A549 (cell line): ENCODE measurements around the gene MST1. TPM values are rescaled to one million over a fixed set of nuclear protein-coding genes. Genes with fewer than 3 reads are reported as not detected.

Experiments
- ATAC-seq, 2 experiments: fragments of 200-7000 bp in 1 of 2; fragments of >200 bp in 1 of 2; cut with Nextera tagmentation in 1 of 2; cut with Tn5 transposase in 1 of 2; 3 replicates each; pipeline versions ENCODE4 v1.8.0 to v1.9.1; 2018 to 2020; ENCODE audit warnings: mild to moderate bottlenecking in 1 of 2, moderate library complexity in 1 of 2
- CTCF ChIA-PET: fragments of 300-600 bp; sonication (Branson Sonifier 250); formaldehyde crosslinking; extraction: SDS; loops from one replicate; lab custom pipeline; 2021; ENCODE audit warnings: antibody characterized with exemption, inconsistent platforms; lab: Yijun Ruan, JAX
- POLR2A ChIA-PET: fragments of 350-600 bp; formaldehyde crosslinking; extraction: SDS; loops from one replicate; lab custom pipeline; 2021; ENCODE audit warnings: antibody characterized with exemption, inconsistent platforms; lab: Yijun Ruan, JAX
- DNase-seq, 2 experiments: peaks; one replicate each; pipeline versions ENCODE4 v3.0.0 to v3.0.0-alpha.2; 2011 to 2016; ENCODE audit warnings: low read depth in 1 of 2, low spot score in 1 of 2
- FAIRE-seq: peaks from 2 replicates; lab custom pipeline; 2011; peaks lifted over from hg19 to GRCh38; lab: Jason Lieb, UNC
- H3K27ac ChIP-seq, 2 experiments: fragments of >200 bp; sonication (Bioruptor Twin); formaldehyde crosslinking; 3 replicates each; pipeline ENCODE4 v1.5.1; 2016 to 2017
- H3K4me1 ChIP-seq: fragments of >200 bp; sonication (Bioruptor Twin); formaldehyde crosslinking; 3 replicates; pipeline ENCODE4 v1.6.1; 2016
- H3K4me2 ChIP-seq: fragments of >200 bp; sonication (Bioruptor Twin); formaldehyde crosslinking; 3 replicates; pipeline ENCODE4 v1.6.1; 2016
- H3K4me3 ChIP-seq: fragments of >200 bp; sonication (Bioruptor Twin); formaldehyde crosslinking; 3 replicates; pipeline ENCODE4 v1.5.1; 2016
- H3K9me3 ChIP-seq: fragments of >200 bp; sonication (Bioruptor Twin); formaldehyde crosslinking; 3 replicates; pipeline ENCODE4 v1.6.1; 2016
- BHLHE40 ChIP-seq: IDR thresholded peaks from 2 replicates; pipeline ENCODE4 v1.6.1; 2012; ENCODE audit warnings: low read depth, low read length, inconsistent platforms
- CBX2 ChIP-seq: fragments of 200-600 bp; sonication (generic); IDR thresholded peaks from 2 replicates; pipeline ENCODE4 v1.6.1; 2016; ENCODE audit warnings: low read depth, mild to moderate bottlenecking, borderline replicate concordance
- CHD4 ChIP-seq: fragments of 200-600 bp; sonication (generic); IDR thresholded peaks from 2 replicates; pipeline ENCODE4 v1.6.1; 2016; ENCODE audit warnings: antibody characterized with exemption, mild to moderate bottlenecking, borderline replicate concordance
- FOSL2 ChIP-seq, 2 experiments: fragments of 450-650 bp in 1 of 2; fragments of >200 bp in 1 of 2; sonication (Bioruptor Twin) in 1 of 2; formaldehyde crosslinking; IDR thresholded peaks; 2 replicates each; pipeline versions ENCODE4 v1.5.0 to v1.6.1; 2016 to 2020; ENCODE audit warnings: mild to moderate bottlenecking in 1 of 2, moderate library complexity in 1 of 2
- FOXS1 ChIP-seq: fragments of 250-450 bp; sonication (Bioruptor Pico); IDR thresholded peaks from 2 replicates; pipeline ENCODE4 v1.5.0; 2020; ENCODE audit warnings: mild to moderate bottlenecking, moderate library complexity
- GATA3 ChIP-seq: IDR thresholded peaks from 2 replicates; pipeline ENCODE4 v1.6.1; 2012; ENCODE audit warnings: borderline replicate concordance
- HDAC2 ChIP-seq: fragments of 200-600 bp; sonication (generic); IDR thresholded peaks from 2 replicates; pipeline ENCODE4 v1.6.1; 2016
- HOXA7 ChIP-seq: fragments of 250-450 bp; sonication (Bioruptor Pico); IDR thresholded peaks from 2 replicates; pipeline ENCODE4 v1.5.0; 2020; ENCODE audit warnings: mild to moderate bottlenecking, moderate library complexity
- JUN ChIP-seq, 2 experiments: fragments of >200 bp; sonication (Bioruptor Twin); formaldehyde crosslinking; IDR thresholded peaks; 2 replicates in 1 of 2; 3 replicates in 1 of 2; pipeline ENCODE4 v1.6.1; 2016 to 2017
- MAFK ChIP-seq: fragments of 450-650 bp; IDR thresholded peaks from 2 replicates; pipeline ENCODE4 v1.6.1; 2014; ENCODE audit not compliant: partially characterized antibody
- PHF8 ChIP-seq: fragments of 200-600 bp; sonication (generic); IDR thresholded peaks from 2 replicates; pipeline ENCODE4 v1.6.1; 2016; ENCODE audit warnings: low read depth, mild to moderate bottlenecking, antibody characterized with exemption, moderate library complexity, borderline replicate concordance
- POLR2A ChIP-seq: IDR thresholded peaks from 2 replicates; pipeline ENCODE4 v1.6.1; 2012; ENCODE audit warnings: mild to moderate bottlenecking, low read length
- POLR2AphosphoS2 ChIP-seq: conservative IDR thresholded peaks from 2 replicates; pipeline ENCODE4 v1.6.1; 2012; ENCODE audit warnings: low read length, improper control_type of control experiment, inconsistent platforms
- RARB ChIP-seq: fragments of 250-450 bp; sonication (Bioruptor Pico); IDR thresholded peaks from 2 replicates; pipeline ENCODE4 v1.8.0; 2021; ENCODE audit warnings: mild to moderate bottlenecking, moderate library complexity
- RCOR1 ChIP-seq: fragments of 150-350 bp; IDR thresholded peaks from 2 replicates; pipeline ENCODE4 v1.6.1; 2014; ENCODE audit warnings: antibody characterized with exemption, low read length, low read depth
- RNF2 ChIP-seq: fragments of 200-600 bp; sonication (generic); IDR thresholded peaks from 2 replicates; pipeline ENCODE4 v1.6.1; 2016; ENCODE audit warnings: low read depth, mild to moderate bottlenecking, antibody characterized with exemption, moderate library complexity, borderline replicate concordance
- SREBF2 ChIP-seq: fragments of 450-650 bp; IDR thresholded peaks from 2 replicates; pipeline ENCODE4 v1.6.1; 2014; ENCODE audit warnings: mild to moderate bottlenecking, moderate library complexity
- TFCP2L1 ChIP-seq: fragments of 250-450 bp; sonication (Bioruptor Pico); IDR thresholded peaks from 2 replicates; pipeline ENCODE4 v1.5.0; 2021; ENCODE audit warnings: mild to moderate bottlenecking
- ZC3H11A ChIP-seq: fragments of 450-650 bp; IDR thresholded peaks from 2 replicates; pipeline ENCODE4 v1.6.1; 2014; ENCODE audit warnings: antibody characterized with exemption, mild to moderate bottlenecking
- ZNF302 ChIP-seq: fragments of 250-450 bp; sonication (Bioruptor Pico); IDR thresholded peaks from 2 replicates; pipeline ENCODE4 v1.9.0; 2021; ENCODE audit warnings: inconsistent platforms, mild to moderate bottlenecking, moderate library complexity
- WGBS: methylation state at CpG from one replicate; pipeline ENCODE4 v1.1.6; 2017; ENCODE audit errors: missing lambda C conversion rate; 5-methylcytosine and 5-hydroxymethylcytosine counted together
- polyA plus RNA-seq, 4 experiments: library from polyadenylated mRNA; depleted of rRNA in 3 of 4; stranded (reverse); fragments of >200 nt; fragmentation: RNase III in 1 of 4; extraction: RNeasy Plus Mini Kit Qiagen cat#74134 plus additional on column Dnase treatment in 1 of 4; gene quantifications; 2 replicates in 3 of 4; 3 replicates in 1 of 4; pipeline ENCODE4 v1.2.3, GENCODE V29; 2011 to 2017
- TF ChIP-seq, protein P1 (sequence below): fragments of >200 bp; sonication (Bioruptor Twin); formaldehyde crosslinking; IDR thresholded peaks from 2 replicates; pipeline ENCODE4 v1.6.1; 2016
- TF ChIP-seq, protein P2 (sequence below): fragments of >200 bp; sonication (Bioruptor Twin); formaldehyde crosslinking; IDR thresholded peaks from 3 replicates; pipeline ENCODE4 v1.6.1; 2016
- TF ChIP-seq, protein P3 (sequence below): fragments of >200 bp; sonication (Bioruptor Twin); formaldehyde crosslinking; IDR thresholded peaks from 3 replicates; pipeline ENCODE4 v1.5.1; 2016

Gene MST1
- polyA plus RNA-seq, 2 of the 4 experiments (the other 2 are of a cell fraction) = 3.6 to 4.9 TPM

- DNase-seq (no peak), ATAC-seq (no peak), FAIRE-seq (no peak)
- CTCF ChIA-PET = interaction anchor here (1.1 kb wide), 1 partner anchor 12 kb away, joined by 4 read pairs; no protein-coding TSS in a partner anchor
- no peak for TF ChIP-seq HOXA7 (CRISPR knock-in tag)
- no peak for TF ChIP-seq PHF8
- TF ChIP-seq, protein P1, sequence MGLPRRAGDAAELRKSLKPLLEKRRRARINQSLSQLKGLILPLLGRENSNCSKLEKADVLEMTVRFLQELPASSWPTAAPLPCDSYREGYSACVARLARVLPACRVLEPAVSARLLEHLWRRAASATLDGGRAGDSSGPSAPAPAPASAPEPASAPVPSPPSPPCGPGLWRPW = no peak
- no peak for TF ChIP-seq TFCP2L1 (CRISPR knock-in tag)
- TF ChIP-seq FOXS1 (CRISPR knock-in tag) = no peak
- TF ChIP-seq, protein P2, sequence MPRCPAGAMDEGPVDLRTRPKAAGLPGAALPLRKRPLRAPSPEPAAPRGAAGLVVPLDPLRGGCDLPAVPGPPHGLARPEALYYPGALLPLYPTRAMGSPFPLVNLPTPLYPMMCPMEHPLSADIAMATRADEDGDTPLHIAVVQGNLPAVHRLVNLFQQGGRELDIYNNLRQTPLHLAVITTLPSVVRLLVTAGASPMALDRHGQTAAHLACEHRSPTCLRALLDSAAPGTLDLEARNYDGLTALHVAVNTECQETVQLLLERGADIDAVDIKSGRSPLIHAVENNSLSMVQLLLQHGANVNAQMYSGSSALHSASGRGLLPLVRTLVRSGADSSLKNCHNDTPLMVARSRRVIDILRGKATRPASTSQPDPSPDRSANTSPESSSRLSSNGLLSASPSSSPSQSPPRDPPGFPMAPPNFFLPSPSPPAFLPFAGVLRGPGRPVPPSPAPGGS = no peak
- TF ChIP-seq GATA3 = no peak
- TF ChIP-seq ZC3H11A = no peak
- no peak for TF ChIP-seq CHD4
- TF ChIP-seq BHLHE40 = no peak
- TF ChIP-seq, protein P3, sequence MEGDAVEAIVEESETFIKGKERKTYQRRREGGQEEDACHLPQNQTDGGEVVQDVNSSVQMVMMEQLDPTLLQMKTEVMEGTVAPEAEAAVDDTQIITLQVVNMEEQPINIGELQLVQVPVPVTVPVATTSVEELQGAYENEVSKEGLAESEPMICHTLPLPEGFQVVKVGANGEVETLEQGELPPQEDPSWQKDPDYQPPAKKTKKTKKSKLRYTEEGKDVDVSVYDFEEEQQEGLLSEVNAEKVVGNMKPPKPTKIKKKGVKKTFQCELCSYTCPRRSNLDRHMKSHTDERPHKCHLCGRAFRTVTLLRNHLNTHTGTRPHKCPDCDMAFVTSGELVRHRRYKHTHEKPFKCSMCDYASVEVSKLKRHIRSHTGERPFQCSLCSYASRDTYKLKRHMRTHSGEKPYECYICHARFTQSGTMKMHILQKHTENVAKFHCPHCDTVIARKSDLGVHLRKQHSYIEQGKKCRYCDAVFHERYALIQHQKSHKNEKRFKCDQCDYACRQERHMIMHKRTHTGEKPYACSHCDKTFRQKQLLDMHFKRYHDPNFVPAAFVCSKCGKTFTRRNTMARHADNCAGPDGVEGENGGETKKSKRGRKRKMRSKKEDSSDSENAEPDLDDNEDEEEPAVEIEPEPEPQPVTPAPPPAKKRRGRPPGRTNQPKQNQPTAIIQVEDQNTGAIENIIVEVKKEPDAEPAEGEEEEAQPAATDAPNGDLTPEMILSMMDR = no peak
- TF ChIP-seq RNF2 = no peak
- TF ChIP-seq MAFK = no peak
- no peak for TF ChIP-seq RARB
- no peak for TF ChIP-seq ZNF302 (CRISPR knock-in tag)
- TF ChIP-seq HDAC2 = no peak
- no peak for TF ChIP-seq CBX2
- TF ChIP-seq RCOR1 = no peak
- H3K4me3 ChIP-seq = no peak overlapping the region
- H3K4me2 ChIP-seq = no peak overlapping the region
- H3K27ac ChIP-seq = no peak overlapping the region
- no peaks in the 10 kb centered on the region for H3K4me1 ChIP-seq
- POLR2A ChIA-PET = no interaction called here
- WGBS = 87% methylated on average over 6 of the region's 9 CpGs
- H3K9me3 ChIP-seq = no peaks in the 10 kb centered on the region
Measured at GRCh38 chr3:49706456-49707112, 17.3 kb upstream of the MST1 start.

DNA sequence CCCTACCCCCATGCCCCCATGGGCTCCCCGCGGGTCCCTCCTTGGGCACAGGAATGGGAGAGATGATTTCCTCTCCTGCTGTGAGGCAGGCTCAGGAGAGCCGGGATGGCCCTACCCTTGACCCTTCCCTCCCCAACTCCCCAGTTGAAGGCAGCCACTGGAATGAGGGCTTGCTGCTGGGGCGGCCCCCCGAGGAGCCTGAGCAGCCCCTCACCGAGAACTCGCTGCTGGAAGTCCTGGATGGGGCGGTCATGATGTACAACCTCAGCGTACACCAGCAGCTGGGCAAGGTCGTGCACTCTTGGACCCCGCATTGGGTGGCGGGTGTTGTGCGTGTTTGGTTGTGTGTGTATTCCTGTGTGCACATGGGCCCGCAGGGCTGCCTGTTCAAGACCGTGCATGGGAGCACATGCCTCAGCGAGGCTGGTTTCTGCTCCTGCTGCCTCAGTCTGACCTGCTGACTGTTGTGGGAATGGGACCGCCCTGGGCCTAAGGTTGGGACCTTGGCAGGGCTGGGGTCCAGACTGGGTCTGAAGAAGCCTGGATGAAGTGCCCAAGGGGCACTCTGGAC is 16.2 kb upstream of the MST1 start:
- Histone ChIP-seq H3K4me2 (no peak overlapping the region), H3K4me3 (no peak overlapping the region), H3K9me3 (no peaks in the 10 kb centered on the region), H3K4me1 (no peaks in the 10 kb centered on the region), H3K27ac (no peak overlapping the region)
- ATAC-seq (no peak), DNase-seq (no peak), FAIRE-seq (no peak)
- CTCF ChIA-PET = interaction anchor here (1.1 kb wide), 1 partner anchor 13 kb away, joined by 4 read pairs; no protein-coding TSS in a partner anchor
- 97% methylated on average over 7 of the region's 17 CpGs for WGBS
- POLR2A ChIA-PET = no interaction called here
- TF ChIP-seq POLR2AphosphoS2 (no peak), JUN (IDR thresholded peaks at IDR 0.05) (no peak), SREBF2 (no peak), FOXS1 (CRISPR knock-in tag) (no peak), FOSL2 (IDR thresholded peaks at IDR 0.05) (no peak), FOSL2 (CRISPR knock-in tag; IDR thresholded peaks at IDR 0.05) (no peak), POLR2A (no peak)
